Left lung (tissue), 10 donors: Measurements from ENCODE around the gene RNF113B. TPM values are rescaled to one million over a fixed set of nuclear protein-coding genes. Genes with fewer than 3 reads are reported as not detected.
A peak's percentile ranks its signal among the peaks of the same experiment; 100 is the strongest.

Source experiments
- ATAC-seq: fragments of 200-7000 bp; cut with Tn5 transposase; one replicate; pipeline ENCODE4 v1.9.1; 2020; ENCODE audit warnings: moderate library complexity
- DNase-seq, 4 donors: peaks; one replicate each; pipeline ENCODE4 v3.0.0-alpha.2; 2013 to 2020
- H3K27ac ChIP-seq, 2 donors: fragments of 200-600 bp; sonication (generic) in 1 of 2; one replicate each; pipeline versions ENCODE4 v1.5.0 to v1.8.0; 2020 to 2021
- H3K27me3 ChIP-seq, 2 donors: fragments of 200-600 bp; sonication (generic) in 1 of 2; one replicate each; pipeline versions ENCODE4 v1.5.0 to v1.8.0; 2020 to 2021
- H3K36me3 ChIP-seq, 2 donors: fragments of 200-600 bp; sonication (generic) in 1 of 2; one replicate each; pipeline versions ENCODE4 v1.5.0 to v1.8.0; 2020 to 2021
- H3K4me1 ChIP-seq, 2 donors: fragments of 200-600 bp; one replicate each; pipeline ENCODE4 v1.8.0; 2021
- H3K4me3 ChIP-seq, 2 donors: fragments of 200-600 bp; sonication (generic) in 1 of 2; one replicate each; pipeline versions ENCODE4 v1.5.0 to v1.8.0; 2020 to 2021; ENCODE audit warnings: mild to moderate bottlenecking in 1 of 2
- H3K9me3 ChIP-seq, 2 donors: fragments of 200-600 bp; sonication (generic) in 1 of 2; one replicate each; pipeline versions ENCODE4 v1.5.0 to v1.8.0; 2020 to 2021
- CTCF ChIP-seq, 2 donors: fragments of 200-600 bp; sonication (generic) in 1 of 2; IDR thresholded peaks; one replicate each; pipeline versions ENCODE4 v1.5.0 to v1.8.0; 2021; ENCODE audit warnings: antibody characterized with exemption in 2 of 2
- intact Hi-C, 2 donors: fragments of 100-400 bp; cut with DNase I; formaldehyde crosslinking; loops; one replicate each; pipeline versions ENCODE4 v1.11.2 to v1.14.2; 2022
- polyA plus RNA-seq, 6 donors: library from polyadenylated mRNA; unstranded; fragments of 120-200 nt; gene quantifications; one replicate each; pipeline ENCODE4 v1.2.1, GENCODE V29; 2013; ENCODE audit not compliant: insufficient read length in 6 of 6
- total RNA-seq, 2 donors: library from RNA; stranded (reverse); fragmentation: NEBNext Ultra II Directional; extraction: Animal tissue kit (Norgen Biotek cat#: 25700); gene quantifications; one replicate each; pipeline ENCODE4 v1.2.1, GENCODE V29; 2021
- donor health status: DM: no; HTN: yes; CAD: no.
- donor health status: DM: no; HTN: no; CAD: no.

The RNF113B gene
- total and polyA plus RNA-seq, 8 donors: 0.18 TPM; not detected in 7

- Histone ChIP-seq H3K4me3 (peak overlapping the region; percentile 54 to 55), H3K36me3 (no peaks in the 10 kb centered on the region), H3K4me1 (peaks cover 0 to 29% of the 10 kb centered on the region in 2 donors), H3K9me3 (no peaks in the 10 kb centered on the region), H3K27ac (peak overlapping the region; percentile 59 to 77), H3K27me3 (peaks cover 0 to 53% of the 10 kb centered on the region in 2 donors)
- TF ChIP-seq CTCF (IDR thresholded peaks at IDR 0.05): no peak
- ATAC-seq: no peak
- intact Hi-C loops: no loop called here
- peak in 1 of 4 donors; percentile 87 for DNase-seq
Measured at GRCh38 chr13:98143157-98143553, 33.9 kb downstream of the RNF113B start.

- H3K27me3 ChIP-seq: peaks cover 0 to 53% of the 10 kb centered on the region in 2 donors
- intact Hi-C loops: no loop called here
- ATAC-seq (peak; percentile 96), DNase-seq (peak; percentile 74 to 92 (median 82))
- peaks cover 0 to 29% of the 10 kb centered on the region in 2 donors for H3K4me1 ChIP-seq
- H3K27ac ChIP-seq: peak within 1 kb of the TSS; percentile 59 to 77
- peak; percentile 19 to 28 for TF ChIP-seq CTCF (IDR thresholded peaks at IDR 0.05)
- no peaks in the 10 kb centered on the region for H3K9me3 ChIP-seq
- H3K4me3 ChIP-seq: peak within 1 kb of the TSS; percentile 54 to 55
- H3K36me3 ChIP-seq: no peaks in the 10 kb centered on the region
Measured at GRCh38 chr13:98142380-98143156, 34.5 kb downstream of the RNF113B start, which contains the start of gene FARP1. Gene FARP1 (plus strand): TSS chr13:98143094. CDS start chr13:98213243, 70,149 bp downstream.

- H3K27me3 ChIP-seq: peaks cover 0 to 53% of the 10 kb centered on the region in 2 donors
- peak in 2 of 4 donors; percentile 24 to 40 for DNase-seq
- intact Hi-C loops: no loop called here
- H3K4me3 ChIP-seq: peak overlapping the region; percentile 48 to 55
- TF ChIP-seq CTCF (IDR thresholded peaks at IDR 0.05): no peak
- H3K36me3 ChIP-seq: no peaks in the 10 kb centered on the region
- no peaks in the 10 kb centered on the region for H3K9me3 ChIP-seq
- peak overlapping the region in 1 of 2 donors; percentile 74 for H3K27ac ChIP-seq
- peak; percentile 29 for ATAC-seq
- peaks cover 0 to 29% of the 10 kb centered on the region in 2 donors for H3K4me1 ChIP-seq
Measured at GRCh38 chr13:98141509-98142379, 35.3 kb downstream of the RNF113B start.

GRCh38 chr13:98141091-98141490 is 36.0 kb downstream of the RNF113B start:
- DNase-seq: no peak
- Histone ChIP-seq H3K4me3 (no peak overlapping the region), H3K27ac (no peak overlapping the region), H3K36me3 (no peaks in the 10 kb centered on the region), H3K9me3 (no peaks in the 10 kb centered on the region), H3K27me3 (peaks cover 0 to 53% of the 10 kb centered on the region in 2 donors), H3K4me1 (peaks cover 0 to 29% of the 10 kb centered on the region in 2 donors)
- intact Hi-C loops: no loop called here
- ATAC-seq: no peak
- TF ChIP-seq CTCF (IDR thresholded peaks at IDR 0.05): no peak

- TF ChIP-seq CTCF (IDR thresholded peaks at IDR 0.05): no peak
- Histone ChIP-seq H3K36me3 (no peaks in the 10 kb centered on the region), H3K27me3 (peaks cover 0 to 1% of the 10 kb centered on the region in 2 donors), H3K4me1 (no peaks in the 10 kb centered on the region), H3K9me3 (no peaks in the 10 kb centered on the region), H3K4me3 (no peak overlapping the region), H3K27ac (no peak overlapping the region)
- DNase-seq: no peak
- no peak for ATAC-seq
- intact Hi-C loops: no loop called here
Measured at GRCh38 chr13:98134901-98135300, 42.2 kb downstream of the RNF113B start.
